Measurements from ENCODE around the gene HOXB5. TPM values are rescaled to one million over a fixed set of nuclear protein-coding genes. Genes with fewer than 3 reads are reported as not detected.
A peak's percentile ranks its signal among the peaks of the same experiment; 100 is the strongest.

Gene HOXB5
- total RNA-seq = not detected

DNA sequence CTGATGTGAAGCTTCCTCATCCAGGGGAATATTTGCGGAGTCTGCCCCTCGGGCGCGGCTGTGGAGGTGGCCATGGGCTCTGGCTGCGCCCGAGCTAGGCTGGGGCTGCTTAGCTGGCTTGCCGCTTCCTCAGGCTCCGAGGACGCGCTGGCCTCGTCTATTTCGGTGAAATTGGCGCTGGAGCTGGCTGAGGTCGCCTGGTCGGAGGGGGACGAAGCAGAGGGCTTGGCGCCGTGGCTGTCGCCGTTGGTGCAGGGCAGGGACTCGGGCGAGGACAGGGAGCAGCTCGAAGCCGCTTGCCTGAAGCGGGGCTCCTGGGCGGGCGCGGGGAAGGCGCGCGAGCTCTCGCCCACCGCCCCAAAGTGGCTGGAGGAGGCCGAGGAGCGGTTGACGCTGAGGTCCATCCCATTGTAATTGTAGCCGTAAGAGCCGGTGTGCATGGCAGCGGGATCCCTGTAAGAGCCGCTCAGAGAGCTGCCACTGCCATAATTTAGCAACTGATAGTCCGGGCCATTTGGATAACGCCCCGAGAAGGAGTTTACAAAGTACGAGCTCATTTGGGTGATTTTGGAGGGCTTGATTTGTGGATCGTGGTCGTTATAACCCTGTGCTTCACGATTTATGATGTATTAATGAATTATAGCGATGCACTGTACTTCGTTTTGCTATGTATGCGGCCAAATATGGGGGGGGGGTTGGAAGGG lies at the start of gene HOXB5:
Gene HOXB5, minus strand, starts transcription at position 654 of the 704 bp plus-strand sequence. Its CDS starts 97 bp downstream, at position 557.
- Mint-ChIP-seq H3K27ac (peak within 1 kb of the TSS; percentile 31), H3K4me3 (peak within 1 kb of the TSS; percentile 65)
- no peak for DNase-seq

GRCh38 chr17:48642843-48643696 lies 49.5 kb upstream of the HOXB5 start:
- no peak for DNase-seq
- POLR2A ChIA-PET = no interaction called here
- H3K27me3 Mint-ChIP-seq = peaks cover 93% of the 10 kb centered on the region
- peaks cover 1% of the 10 kb centered on the region for H3K36me3 Mint-ChIP-seq (ENCODE audit: low read depth)
- H3K4me3 Mint-ChIP-seq = no peak overlapping the region
- CTCF ChIA-PET = no interaction called here
- peaks cover 21% of the 10 kb centered on the region for H3K4me1 Mint-ChIP-seq
- H3K9me3 Mint-ChIP-seq = no peaks in the 10 kb centered on the region
- H3K27ac Mint-ChIP-seq = no peak overlapping the region

More for the DNA sequence above, at the start of gene HOXB5:
- Mint-ChIP-seq H3K36me3 (ENCODE audit: low read depth) (peaks cover 5% of the 10 kb centered on the region), H3K4me1 (peaks cover 56% of the 10 kb centered on the region), H3K9me3 (no peaks in the 10 kb centered on the region), H3K27me3 (peaks cover 91% of the 10 kb centered on the region)
- ChIA-PET POLR2A (interaction anchor here (0.6 kb wide), 1 partner anchor 300 kb away, joined by 4 read pairs; no protein-coding TSS in a partner anchor), CTCF (interaction anchor here (0.6 to 2.8 kb wide), 37 partner anchors 8 to 1348 kb away, joined by 3 to 18 read pairs (median 4); partner anchors contain the start of genes HOXB6, HOXB7 and PRAC2)

DNA sequence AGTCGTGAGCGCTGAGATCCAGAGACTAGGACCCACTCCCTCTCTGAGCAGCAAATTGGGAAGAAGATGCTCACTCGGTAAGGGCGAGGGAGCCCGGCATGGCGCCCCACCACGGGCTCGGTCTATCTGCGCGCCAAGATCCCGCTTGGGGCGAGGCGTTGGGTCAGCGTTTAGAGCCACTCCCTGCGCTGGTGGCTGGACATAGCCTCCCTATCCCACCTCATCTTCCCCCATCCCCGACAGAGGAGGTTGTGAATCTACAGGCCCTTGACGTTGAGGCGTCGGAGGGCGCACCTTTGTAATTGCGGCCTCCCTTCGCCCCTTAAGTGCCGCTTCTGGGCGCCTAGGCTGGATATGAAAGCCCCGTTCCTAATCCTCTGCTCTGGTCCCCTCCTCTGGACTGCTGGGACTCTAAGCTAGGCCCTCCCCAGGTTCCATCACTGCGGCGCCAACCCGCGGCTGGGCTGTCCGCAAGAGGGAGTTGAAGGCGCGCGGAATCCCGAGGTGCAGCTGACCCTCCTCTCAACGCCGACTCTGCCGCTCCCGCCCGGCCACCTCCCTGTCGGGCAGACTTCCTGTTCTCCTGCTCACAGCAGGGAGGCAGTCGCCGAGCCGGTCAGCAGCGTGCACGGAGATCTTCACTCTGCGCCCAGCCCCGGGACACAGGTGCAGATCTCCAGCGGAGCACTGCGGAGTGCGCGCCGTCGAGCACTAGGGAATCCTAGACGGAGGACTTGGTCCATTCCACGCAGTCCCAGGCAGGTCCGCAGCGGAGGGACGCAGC lies 48.7 kb upstream of the HOXB5 start:
- H3K4me1 Mint-ChIP-seq = peaks cover 15% of the 10 kb centered on the region
- ChIA-PET CTCF (no interaction called here), POLR2A (no interaction called here)
- DNase-seq = no peak
- H3K4me3 Mint-ChIP-seq = no peak overlapping the region
- no peaks in the 10 kb centered on the region for H3K9me3 Mint-ChIP-seq
- H3K27ac Mint-ChIP-seq = no peak overlapping the region
- peaks cover 94% of the 10 kb centered on the region for H3K27me3 Mint-ChIP-seq
- H3K36me3 Mint-ChIP-seq (ENCODE audit: low read depth) = peaks cover 1% of the 10 kb centered on the region

GRCh38 chr17:48641541-48642058 lies 48.0 kb upstream of the HOXB5 start:
- CTCF ChIA-PET = no interaction called here
- no peaks in the 10 kb centered on the region for H3K9me3 Mint-ChIP-seq
- POLR2A ChIA-PET = no interaction called here
- peaks cover 96% of the 10 kb centered on the region for H3K27me3 Mint-ChIP-seq
- peaks cover 1% of the 10 kb centered on the region for H3K36me3 Mint-ChIP-seq (ENCODE audit: low read depth)
- H3K4me3 Mint-ChIP-seq = no peak overlapping the region
- no peak overlapping the region for H3K27ac Mint-ChIP-seq
- peaks cover 11% of the 10 kb centered on the region for H3K4me1 Mint-ChIP-seq
- no peak for DNase-seq

DNA sequence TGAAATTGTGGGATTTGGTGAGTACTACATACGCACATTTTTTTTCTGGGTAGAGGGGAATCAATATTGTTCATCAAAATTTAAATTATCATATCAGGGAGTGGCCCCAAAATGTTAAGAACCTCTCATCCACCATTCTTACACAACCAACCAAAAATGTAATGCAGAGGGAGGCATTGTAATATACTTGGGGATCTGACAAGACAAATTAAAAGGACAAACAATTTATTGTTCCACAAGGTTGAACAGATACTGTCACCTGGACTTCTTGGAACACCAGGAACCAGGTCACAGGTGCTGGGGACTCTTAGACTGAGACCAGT lies 47.2 kb upstream of the HOXB5 start:
- no peak overlapping the region for H3K4me3 Mint-ChIP-seq
- no peak for DNase-seq
- ChIA-PET CTCF (interaction anchor here (1.1 kb wide), 1 partner anchor 83 kb away, joined by 3 read pairs; the partner anchor contains the start of gene PRAC2), POLR2A (no interaction called here)
- H3K9me3 Mint-ChIP-seq = no peaks in the 10 kb centered on the region
- H3K4me1 Mint-ChIP-seq = peaks cover 13% of the 10 kb centered on the region
- peaks cover 98% of the 10 kb centered on the region for H3K27me3 Mint-ChIP-seq
- H3K27ac Mint-ChIP-seq = no peak overlapping the region
- H3K36me3 Mint-ChIP-seq (ENCODE audit: low read depth) = peaks cover 1% of the 10 kb centered on the region

DNA sequence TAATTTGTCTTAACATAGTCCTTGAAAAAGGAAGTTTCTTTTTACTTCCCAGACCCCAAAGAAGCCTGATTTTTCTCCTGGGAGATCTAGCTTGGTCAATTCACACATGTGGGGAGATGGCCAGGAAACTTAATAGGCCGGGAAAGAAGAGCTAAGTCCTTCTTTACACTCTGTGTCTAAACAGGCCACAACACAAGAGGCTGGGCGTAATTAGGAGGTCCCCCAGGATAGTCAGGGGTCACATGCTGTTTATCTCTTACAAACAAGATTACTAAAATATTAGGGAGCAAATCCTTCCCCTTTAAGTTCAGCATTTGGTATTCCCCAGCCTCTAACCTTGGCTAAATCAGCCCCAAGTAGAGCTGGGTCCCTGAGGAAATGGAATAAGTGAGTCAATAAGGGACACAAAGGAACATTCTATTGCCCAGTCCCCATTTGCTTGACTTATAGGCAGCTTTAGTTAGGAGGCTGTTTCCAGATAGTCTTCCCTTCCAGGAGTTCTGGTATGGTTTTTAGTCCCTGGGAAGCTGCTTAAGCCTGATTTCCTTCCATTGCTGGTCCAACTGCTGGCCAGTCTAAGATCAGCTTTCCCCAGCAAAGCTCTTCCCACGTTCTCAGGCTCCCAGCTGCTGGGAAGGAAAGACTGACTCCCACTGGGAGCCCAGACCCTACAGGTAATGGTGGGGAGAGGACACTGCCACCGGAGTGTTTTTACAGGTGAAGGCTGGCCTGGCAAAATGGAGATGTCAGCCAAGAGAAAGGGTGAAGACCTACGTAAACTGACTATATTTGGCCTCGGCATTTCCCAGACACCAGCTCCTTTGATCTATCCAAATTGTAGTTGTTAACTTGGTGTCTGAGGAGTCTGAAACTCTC lies 46.6 kb upstream of the HOXB5 start:
- H3K4me3 Mint-ChIP-seq = no peak overlapping the region
- H3K4me1 Mint-ChIP-seq = peaks cover 8% of the 10 kb centered on the region
- ChIA-PET CTCF (interaction anchor here (1.1 kb wide), 1 partner anchor 83 kb away, joined by 3 read pairs; the partner anchor contains the start of gene PRAC2), POLR2A (no interaction called here)
- peaks cover 1% of the 10 kb centered on the region for H3K36me3 Mint-ChIP-seq (ENCODE audit: low read depth)
- H3K27ac Mint-ChIP-seq = no peak overlapping the region
- DNase-seq = no peak
- no peaks in the 10 kb centered on the region for H3K9me3 Mint-ChIP-seq
- peaks cover 98% of the 10 kb centered on the region for H3K27me3 Mint-ChIP-seq

GRCh38 chr17:48639136-48639535 lies 45.6 kb upstream of the HOXB5 start:
- Mint-ChIP-seq H3K27me3 (peaks cover 98% of the 10 kb centered on the region), H3K4me1 (peaks cover 8% of the 10 kb centered on the region), H3K4me3 (no peak overlapping the region), H3K27ac (no peak overlapping the region), H3K9me3 (no peaks in the 10 kb centered on the region), H3K36me3 (ENCODE audit: low read depth) (peaks cover 1% of the 10 kb centered on the region)
- no peak for DNase-seq
- POLR2A ChIA-PET = no interaction called here
- CTCF ChIA-PET = no interaction called here

DNA sequence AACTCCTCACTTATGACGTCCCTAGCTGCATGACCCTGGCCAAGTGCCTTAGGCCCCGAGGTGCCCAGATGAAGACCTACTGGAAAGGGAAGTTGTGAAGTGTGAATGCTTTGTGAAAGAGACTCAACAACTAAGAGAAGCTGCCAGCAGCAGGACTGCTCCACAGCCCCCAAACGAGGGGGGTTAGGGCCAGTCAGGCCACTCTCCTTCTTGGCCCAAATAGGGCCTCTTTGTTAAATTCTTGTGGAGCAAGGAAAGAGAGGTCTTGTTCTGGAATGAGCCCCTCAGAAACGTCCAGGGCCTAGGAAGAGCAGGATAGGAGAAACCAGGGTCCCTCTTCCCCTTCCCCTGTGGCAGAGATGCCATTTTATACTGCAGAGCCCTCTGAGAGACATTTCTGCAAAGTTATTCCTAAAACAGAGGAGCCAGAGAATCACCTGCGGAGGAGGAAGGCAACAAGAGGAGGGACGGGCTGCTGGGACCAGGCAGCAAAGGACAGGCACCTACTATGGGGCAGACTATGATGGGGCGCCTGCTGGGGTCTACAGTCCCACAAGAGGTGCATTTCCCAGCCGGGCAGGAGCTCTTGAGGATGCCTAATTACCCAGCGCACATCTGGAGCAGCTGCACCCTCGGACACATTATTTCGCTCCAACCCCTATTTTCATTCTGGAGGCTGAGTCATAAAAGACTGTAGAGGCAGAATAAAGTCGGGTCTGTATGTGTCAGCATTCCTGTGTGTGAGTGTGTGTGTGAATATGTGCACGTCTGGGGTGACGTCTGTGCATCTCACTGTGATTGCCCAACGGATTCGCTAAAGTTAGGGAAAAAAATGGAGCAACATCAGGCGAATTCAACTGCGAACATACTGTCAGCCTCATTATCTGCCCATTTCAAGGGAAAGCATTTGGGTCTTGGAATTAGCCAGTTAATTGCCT lies 44.0 kb upstream of the HOXB5 start:
- peaks cover 91% of the 10 kb centered on the region for H3K27me3 Mint-ChIP-seq
- ChIA-PET POLR2A (no interaction called here), CTCF (interaction anchor here (1.1 to 2.9 kb wide), 9 partner anchors 8 to 108 kb away, joined by 3 to 16 read pairs (median 6); partner anchors contain the start of genes HOXB8 and HOXB9)
- H3K4me3 Mint-ChIP-seq = no peak overlapping the region
- H3K36me3 Mint-ChIP-seq (ENCODE audit: low read depth) = peaks cover 1% of the 10 kb centered on the region
- DNase-seq = no peak
- H3K4me1 Mint-ChIP-seq = peaks cover 11% of the 10 kb centered on the region
- H3K9me3 Mint-ChIP-seq = no peaks in the 10 kb centered on the region
- no peak overlapping the region for H3K27ac Mint-ChIP-seq

- H3K4me3 Mint-ChIP-seq = no peak overlapping the region
Observed at GRCh38 chr17:48636177-48637018, 42.8 kb upstream of the HOXB5 start.

DNA sequence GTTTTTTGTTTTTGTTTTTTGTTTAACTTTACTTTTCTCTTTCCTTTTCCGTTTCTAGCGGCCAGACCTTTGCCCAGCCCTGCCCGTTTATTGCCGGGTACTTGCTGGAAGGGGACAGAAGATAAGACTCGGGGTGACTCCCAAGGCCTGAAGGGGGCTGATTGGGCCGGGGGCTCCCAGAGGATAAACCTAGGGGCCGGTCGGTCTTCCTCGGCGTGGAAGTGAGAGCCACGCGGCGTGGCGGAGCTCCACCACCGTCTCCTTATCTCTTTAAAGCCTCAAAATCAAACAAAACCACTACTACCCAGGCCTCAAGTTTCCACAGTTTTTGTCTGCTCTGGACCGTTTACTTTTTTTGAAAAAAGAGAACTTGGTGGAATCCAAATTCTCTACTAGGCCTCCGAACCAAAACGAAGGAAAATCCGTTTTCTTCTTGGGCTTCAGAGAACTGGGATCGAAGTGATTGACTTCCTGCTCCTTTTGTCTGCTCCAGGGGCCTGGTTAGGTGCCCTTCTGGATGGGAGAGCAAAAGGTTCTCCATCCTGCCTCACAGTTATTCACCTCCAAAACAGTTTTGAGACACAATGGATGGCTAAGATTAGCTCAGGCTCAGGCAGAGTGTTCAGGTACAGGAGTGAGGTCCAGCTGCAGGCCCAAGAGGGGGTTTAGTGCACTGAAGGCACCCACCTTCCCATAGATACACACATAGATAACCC lies 41.1 kb upstream of the HOXB5 start:
- Mint-ChIP-seq H3K27me3 (peaks cover 90% of the 10 kb centered on the region), H3K4me1 (peaks cover 10% of the 10 kb centered on the region), H3K27ac (no peak overlapping the region), H3K9me3 (no peaks in the 10 kb centered on the region), H3K4me3 (no peak overlapping the region), H3K36me3 (ENCODE audit: low read depth) (no peaks in the 10 kb centered on the region)
- no peak for DNase-seq
- POLR2A ChIA-PET = no interaction called here
- CTCF ChIA-PET = interaction anchor here (0.9 to 2.9 kb wide), 3 partner anchors 9 to 41 kb away, joined by 3 to 16 read pairs (median 9); partner anchors contain the start of genes HOXB5 and HOXB9

More at GRCh38 chr17:48636177-48637018, 42.8 kb upstream of the HOXB5 start:
- ChIA-PET POLR2A (no interaction called here), CTCF (interaction anchor here (0.6 to 2.9 kb wide), 22 partner anchors 9 to 689 kb away, joined by 3 to 16 read pairs (median 4); partner anchors contain the start of genes CBX1, HOXB5, HOXB8 and HOXB9)
- H3K27ac Mint-ChIP-seq = no peak overlapping the region
- H3K4me1 Mint-ChIP-seq = peaks cover 10% of the 10 kb centered on the region
- H3K27me3 Mint-ChIP-seq = peaks cover 91% of the 10 kb centered on the region
- H3K9me3 Mint-ChIP-seq = no peaks in the 10 kb centered on the region
- DNase-seq = peak; percentile 71
- no peaks in the 10 kb centered on the region for H3K36me3 Mint-ChIP-seq (ENCODE audit: low read depth)

All from activated CD4-positive, alpha-beta T cell treated with anti-CD3 and anti-CD28 coated beads, Interleukin-2, amount 10 ng/mL, durations not matched to agents 7 days and 5 days (primary cell).